HCT116 (cell line): ENCODE results near the gene COL4A3. TPM values are rescaled to one million over a fixed set of nuclear protein-coding genes. Genes with fewer than 3 reads are reported as not detected.

Experiments
- ATAC-seq: fragments of 200-7000 bp; cut with Tn5 transposase; 2 replicates; pipeline ENCODE4 v1.9.1; 2020; ENCODE audit warnings: mild to moderate bottlenecking, moderate library complexity
- BruUV-seq: library from RNA; stranded (reverse); fragments of 400-500 nt; replicated peaks from 2 replicates; lab custom pipeline; 2021; lab: Mats Ljungman, UMichigan
- CTCF ChIA-PET: fragments of 300-600 bp; sonication (Branson Sonifier 250); formaldehyde crosslinking; loops from one replicate; lab custom pipeline; 2021; ENCODE audit warnings: antibody characterized with exemption; lab: Charles Lee
- POLR2A ChIA-PET: fragments of 300-600, 350-600 bp; sonication (Branson Sonifier 250); formaldehyde crosslinking; loops from one replicate; lab custom pipeline; 2021; ENCODE audit warnings: antibody characterized with exemption; lab: Charles Lee
- RAD21 ChIA-PET, 2 experiments: fragments of 300-600 bp; sonication (Branson Sonifier 250); formaldehyde crosslinking; loops; one replicate each; lab custom pipeline; 2023; ENCODE audit warnings: low total read pairs in 2 of 2; ENCODE audit not compliant: uncharacterized antibody in 2 of 2, unreplicated experiment in 2 of 2, low non-redundant PET in 1 of 2; lab: Charles Lee
- DNase-seq: peaks from one replicate; pipeline ENCODE4 v3.0.0-alpha.2; 2010; ENCODE audit warnings: low read depth, low spot score
- H2AFZ ChIP-seq: fragments of 200-600 bp; shearing (Covaris generic), sonication (generic); 2 replicates; pipeline ENCODE4 v1.6.1; 2017; ENCODE audit warnings: low read depth, mixed run types, mixed read lengths, antibody characterized with exemption, low read length; ENCODE audit not compliant: poor library complexity, severe bottlenecking
- H3K27ac ChIP-seq: 2 replicates; pipeline ENCODE4 v1.5.1; 2012; ENCODE audit warnings: low read depth, low read length
- H3K27me3 ChIP-seq: fragments of 200-600 bp; sonication (generic); 2 replicates; pipeline ENCODE4 v1.6.1; 2016; ENCODE audit warnings: mixed run types, low read length, mixed read lengths; ENCODE audit not compliant: insufficient read depth
- H3K36me3 ChIP-seq, 2 experiments: fragments of 200-500 bp in 1 of 2; fragments of 200-600 bp in 1 of 2; sonication (Bioruptor generic) in 1 of 2; sonication (generic) in 1 of 2; 2 replicates each; pipeline versions ENCODE4 v1.5.1 to v1.6.1; 2014 to 2016; ENCODE audit warnings: low read length in 2 of 2, inconsistent platforms in 1 of 2, mixed read lengths in 1 of 2, mixed run types in 1 of 2; ENCODE audit not compliant: insufficient read depth in 2 of 2, control insufficient read depth in 1 of 2
- H3K4me1 ChIP-seq, 2 experiments: fragments of 200-600 bp in 1 of 2; sonication (generic) in 1 of 2; 2 replicates each; pipeline versions ENCODE4 v1.5.1 to v1.6.1; 2012 to 2017; ENCODE audit warnings: low read length in 2 of 2, inconsistent platforms in 1 of 2, mild to moderate bottlenecking in 1 of 2, mixed read lengths in 1 of 2, mixed run types in 1 of 2, moderate library complexity in 1 of 2; ENCODE audit not compliant: insufficient read depth in 2 of 2, control insufficient read depth in 1 of 2
- H3K4me2 ChIP-seq: fragments of 200-600 bp; sonication (generic); 2 replicates; pipeline ENCODE4 v1.6.1; 2017; ENCODE audit warnings: mixed run types, low read length, mixed read lengths
- H3K4me3 ChIP-seq, 2 experiments: fragments of 200-600 bp in 1 of 2; sonication (generic) in 1 of 2; replicated peaks in 1 of 2; 2 replicates each; pipeline ENCODE4 v1.5.1; 2011 to 2016; ENCODE audit warnings: low read length in 2 of 2, control low read depth in 1 of 2, low read depth in 1 of 2, mild to moderate bottlenecking in 1 of 2, mixed read lengths in 1 of 2, mixed run types in 1 of 2
- H3K79me2 ChIP-seq: fragments of 200-600 bp; sonication (generic); 2 replicates; pipeline ENCODE4 v1.6.1; 2017; ENCODE audit warnings: mild to moderate bottlenecking, mixed run types, low read length, moderate library complexity, mixed read lengths; ENCODE audit not compliant: insufficient read depth
- H3K9ac ChIP-seq: fragments of 200-600 bp; sonication (generic); 2 replicates; pipeline ENCODE4 v1.6.1; 2016; ENCODE audit warnings: low read length, mixed read lengths
- H3K9me2 ChIP-seq: fragments of 200-600 bp; sonication (generic), shearing (Covaris generic); 2 replicates; pipeline ENCODE4 v1.6.1; 2017; ENCODE audit warnings: mixed run types, mild to moderate bottlenecking, moderate library complexity; ENCODE audit not compliant: insufficient read depth
- H3K9me3 ChIP-seq, 2 experiments: fragments of 200-500 bp in 1 of 2; fragments of 200-600 bp in 1 of 2; sonication (Bioruptor generic) in 1 of 2; sonication (generic) in 1 of 2; 2 replicates each; pipeline ENCODE4 v1.6.1; 2014 to 2017; ENCODE audit warnings: low read length in 2 of 2, mixed read lengths in 2 of 2, inconsistent platforms in 1 of 2, low read depth in 1 of 2, mild to moderate bottlenecking in 1 of 2, mixed run types in 1 of 2, moderate library complexity in 1 of 2; ENCODE audit not compliant: control insufficient read depth in 1 of 2, insufficient read depth in 1 of 2
- H4K20me1 ChIP-seq: fragments of 200-600 bp; sonication (generic), shearing (Covaris generic); 2 replicates; pipeline ENCODE4 v1.6.1; 2017; ENCODE audit warnings: mixed run types, mild to moderate bottlenecking, moderate library complexity; ENCODE audit not compliant: insufficient read depth
- CBX3 ChIP-seq: IDR thresholded peaks from 2 replicates; pipeline ENCODE4 v1.6.1; 2012; ENCODE audit warnings: low read depth
- CEBPB ChIP-seq: IDR thresholded peaks from 2 replicates; pipeline ENCODE4 v1.6.1; 2012; ENCODE audit warnings: low read depth
- EGR1 ChIP-seq: IDR thresholded peaks from 2 replicates; pipeline ENCODE4 v1.6.1; 2012; ENCODE audit warnings: low read depth
- ELF1 ChIP-seq: IDR thresholded peaks from 2 replicates; pipeline ENCODE4 v1.6.1; 2012; ENCODE audit warnings: low read depth, borderline replicate concordance
- JUND ChIP-seq: IDR thresholded peaks from 2 replicates; pipeline ENCODE4 v1.6.1; 2012
- POLR2A ChIP-seq: IDR thresholded peaks from 2 replicates; pipeline ENCODE4 v1.7.0; 2011; ENCODE audit warnings: borderline replicate concordance; ENCODE audit not compliant: insufficient read depth, insufficient read length; ENCODE audit errors: extremely low read depth
- POLR2AphosphoS5 ChIP-seq: IDR thresholded peaks from 2 replicates; pipeline ENCODE4 v1.6.1; 2011; ENCODE audit warnings: mild to moderate bottlenecking, low read depth, low read length, moderate library complexity
- RAD21 ChIP-seq: IDR thresholded peaks from 2 replicates; pipeline ENCODE4 v1.6.1; 2012; ENCODE audit warnings: low read depth, mild to moderate bottlenecking
- REST ChIP-seq: IDR thresholded peaks from 2 replicates; pipeline ENCODE4 v1.6.1; 2012; ENCODE audit warnings: low read depth
- SIN3A ChIP-seq: IDR thresholded peaks from 2 replicates; pipeline ENCODE4 v1.6.1; 2012; ENCODE audit warnings: low read depth
- SP1 ChIP-seq: IDR thresholded peaks from 2 replicates; pipeline ENCODE4 v1.6.1; 2012; ENCODE audit warnings: low read depth
- TCF7L2 ChIP-seq: IDR thresholded peaks from 2 replicates; pipeline ENCODE4 v1.7.0; 2011; ENCODE audit warnings: borderline replicate concordance, inconsistent platforms; ENCODE audit not compliant: insufficient read depth, insufficient read length; ENCODE audit errors: extremely low read depth
- ZFX ChIP-seq: fragments of 450-650 bp; IDR thresholded peaks from 2 replicates; pipeline ENCODE4 v1.6.1; 2017
- intact Hi-C: fragments of 100-400 bp; cut with micrococcal nuclease; formaldehyde crosslinking; loops from 2 replicates; pipeline ENCODE4 v1.10.0; 2022
- total RNA-seq: library from RNA; stranded (reverse); gene quantifications from one replicate; pipeline ENCODE4 v1.2.1, GENCODE V29; 2021; ENCODE audit not compliant: unreplicated experiment
- TF ChIP-seq, protein P1 (sequence below): IDR thresholded peaks from 2 replicates; pipeline ENCODE4 v1.6.1; 2012
- TF ChIP-seq, protein P2 (sequence below): IDR thresholded peaks from 2 replicates; pipeline ENCODE4 v1.6.1; 2012
- TF ChIP-seq, protein P3 (sequence below), 3 experiments: fragments of 200-600 bp in 1 of 3; sonication (generic) in 1 of 3; IDR thresholded peaks in 2 of 3; conservative IDR thresholded peaks in 1 of 3; 2 replicates each; pipeline ENCODE4 v1.5.1; 2012 to 2017; ENCODE audit warnings: low read depth in 2 of 3, low read length in 2 of 3, antibody characterized with exemption in 1 of 3, borderline replicate concordance in 1 of 3, control low read depth in 1 of 3, mild to moderate bottlenecking in 1 of 3, mixed read lengths in 1 of 3, mixed run types in 1 of 3, moderate library complexity in 1 of 3; ENCODE audit not compliant: insufficient read depth in 1 of 3

The COL4A3 gene
- total RNA-seq, 1 experiment from 2014 or later: 4.9 TPM

GRCh38 chr2:227325839-227326195 lies 161.4 kb downstream of the COL4A3 start:
- no peak overlapping the region for H2AFZ ChIP-seq

DNA sequence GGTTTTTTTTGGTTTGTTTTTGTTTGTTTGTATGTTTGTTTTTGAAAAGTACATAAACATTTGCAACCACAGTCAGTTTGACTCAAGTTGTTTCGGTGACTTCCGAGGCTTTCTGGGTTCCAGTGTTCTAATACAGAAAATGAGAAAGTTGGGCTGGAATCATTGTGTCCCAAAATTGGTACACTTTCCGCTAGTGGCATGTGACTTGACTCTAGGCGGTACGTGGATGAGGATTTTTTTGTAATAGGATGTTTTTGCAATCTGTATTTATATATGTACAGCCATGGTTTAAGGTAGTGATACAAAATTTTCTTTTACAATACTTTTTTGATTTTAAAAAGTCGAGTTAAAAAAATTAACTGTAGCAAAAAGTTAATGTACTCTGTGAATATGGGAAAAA lies 162.4 kb downstream of the COL4A3 start:
- Histone ChIP-seq H3K9ac (peak overlapping the region; percentile 90), H3K9me2 (no peaks in the 10 kb centered on the region), H3K79me2 (peaks cover 67% of the 10 kb centered on the region), H3K4me2 (peak overlapping the region; percentile 95), H4K20me1 (no peaks in the 10 kb centered on the region), H3K9me3 (no peaks in the 10 kb centered on the region), H3K27ac (no peak overlapping the region), H3K4me1 (peaks cover 5 to 24% of the 10 kb centered on the region in 2 experiments; a peak in 3 of 4 replicates), H3K27me3 (no peaks in the 10 kb centered on the region), H3K36me3 (peaks cover 4 to 6% of the 10 kb centered on the region in 2 experiments; a peak in 2 of 4 replicates), H3K4me3 (peak overlapping the region; percentile 78 to 89; a peak in 3 of 4 replicates), H2AFZ (no peak overlapping the region)
- RAD21 ChIA-PET: no interaction called here
- DNase-seq (no peak), ATAC-seq (no peak)
- CTCF ChIA-PET: no interaction called here
- POLR2A ChIA-PET: no interaction called here
- BruUV-seq: no TSS peak
- intact Hi-C loops: no loop called here
- TF ChIP-seq ELF1: no peak
- no peak for TF ChIP-seq POLR2AphosphoS5
- no peak for TF ChIP-seq RAD21
- TF ChIP-seq EGR1: no peak
- no peak for TF ChIP-seq SIN3A
- TF ChIP-seq POLR2A: no peak
- no peak for TF ChIP-seq CBX3
- TF ChIP-seq, protein P1, sequence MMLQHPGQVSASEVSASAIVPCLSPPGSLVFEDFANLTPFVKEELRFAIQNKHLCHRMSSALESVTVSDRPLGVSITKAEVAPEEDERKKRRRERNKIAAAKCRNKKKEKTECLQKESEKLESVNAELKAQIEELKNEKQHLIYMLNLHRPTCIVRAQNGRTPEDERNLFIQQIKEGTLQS: no peak
- TF ChIP-seq JUND: no peak
- no peak for TF ChIP-seq REST
- TF ChIP-seq TCF7L2: no peak
- TF ChIP-seq SP1: no peak
- TF ChIP-seq, protein P2, sequence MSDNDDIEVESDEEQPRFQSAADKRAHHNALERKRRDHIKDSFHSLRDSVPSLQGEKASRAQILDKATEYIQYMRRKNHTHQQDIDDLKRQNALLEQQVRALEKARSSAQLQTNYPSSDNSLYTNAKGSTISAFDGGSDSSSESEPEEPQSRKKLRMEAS: no peak

More at GRCh38 chr2:227325839-227326195, 161.4 kb downstream of the COL4A3 start:
- ATAC-seq: peak; percentile 24
- peaks cover 5 to 24% of the 10 kb centered on the region in 2 experiments; a peak in 3 of 4 replicates for H3K4me1 ChIP-seq
- H3K9me2 ChIP-seq: no peaks in the 10 kb centered on the region
- ChIA-PET CTCF (no interaction called here), RAD21 (interaction anchor here in 1 of 2 experiments (0.7 kb wide), 1 partner anchor 88 kb away, joined by 3 read pairs; no protein-coding TSS in a partner anchor), POLR2A (no interaction called here)
- H4K20me1 ChIP-seq: no peaks in the 10 kb centered on the region
- H3K9me3 ChIP-seq: no peaks in the 10 kb centered on the region
- peaks cover 58% of the 10 kb centered on the region for H3K79me2 ChIP-seq
- peak overlapping the region; percentile 90 for H3K9ac ChIP-seq
- H3K27ac ChIP-seq: peak overlapping the region; percentile 89
- no peaks in the 10 kb centered on the region; a peak in 1 of 4 replicates for H3K36me3 ChIP-seq
- no TSS peak for BruUV-seq
- H3K4me3 ChIP-seq: peak overlapping the region; percentile 78 to 89
- TF ChIP-seq, protein P3, sequence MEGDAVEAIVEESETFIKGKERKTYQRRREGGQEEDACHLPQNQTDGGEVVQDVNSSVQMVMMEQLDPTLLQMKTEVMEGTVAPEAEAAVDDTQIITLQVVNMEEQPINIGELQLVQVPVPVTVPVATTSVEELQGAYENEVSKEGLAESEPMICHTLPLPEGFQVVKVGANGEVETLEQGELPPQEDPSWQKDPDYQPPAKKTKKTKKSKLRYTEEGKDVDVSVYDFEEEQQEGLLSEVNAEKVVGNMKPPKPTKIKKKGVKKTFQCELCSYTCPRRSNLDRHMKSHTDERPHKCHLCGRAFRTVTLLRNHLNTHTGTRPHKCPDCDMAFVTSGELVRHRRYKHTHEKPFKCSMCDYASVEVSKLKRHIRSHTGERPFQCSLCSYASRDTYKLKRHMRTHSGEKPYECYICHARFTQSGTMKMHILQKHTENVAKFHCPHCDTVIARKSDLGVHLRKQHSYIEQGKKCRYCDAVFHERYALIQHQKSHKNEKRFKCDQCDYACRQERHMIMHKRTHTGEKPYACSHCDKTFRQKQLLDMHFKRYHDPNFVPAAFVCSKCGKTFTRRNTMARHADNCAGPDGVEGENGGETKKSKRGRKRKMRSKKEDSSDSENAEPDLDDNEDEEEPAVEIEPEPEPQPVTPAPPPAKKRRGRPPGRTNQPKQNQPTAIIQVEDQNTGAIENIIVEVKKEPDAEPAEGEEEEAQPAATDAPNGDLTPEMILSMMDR (IDR thresholded peaks at IDR 0.05 in 2 of 3, conservative IDR thresholded peaks at IDR 0.05 in 1 of 3; ENCODE audit: borderline replicate concordance in 1 of 3, insufficient read depth in 1 of 3, low read depth in 2 of 3, low read length in 2 of 3): no peak
- TF ChIP-seq CEBPB: no peak
- no peak for TF ChIP-seq ZFX
- H3K27me3 ChIP-seq: no peaks in the 10 kb centered on the region
- intact Hi-C loops: no loop called here
- no peak for DNase-seq
- H3K4me2 ChIP-seq: peak overlapping the region; percentile 95
